ENCODE measurements around the gene SUPT20H.

Gene SUPT20H

DNA sequence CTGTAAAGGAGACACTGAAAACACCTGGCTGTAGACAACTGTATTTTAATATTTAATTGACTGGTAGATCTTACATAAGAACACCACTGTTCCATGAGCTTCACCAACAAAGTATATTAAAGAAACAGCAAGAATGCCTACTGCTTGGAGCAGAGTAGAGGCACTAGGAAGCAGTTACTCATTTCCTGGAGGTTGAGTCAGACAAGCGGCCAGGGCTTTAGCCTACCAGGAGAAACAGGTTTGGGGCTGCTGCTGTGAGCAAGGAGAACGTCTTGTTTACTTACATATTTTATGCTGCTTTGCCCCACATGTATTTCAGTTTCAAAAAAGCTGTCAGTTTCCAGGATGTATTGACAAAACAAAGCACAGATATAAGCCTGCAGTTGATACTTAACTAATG is 93.7 kb downstream of the SUPT20H start:
- H3K27me3 ChIP-seq (ENCODE audit: low read length), result no peaks in the 10 kb centered on the region
- no peaks in the 10 kb centered on the region for H3K79me2 ChIP-seq (ENCODE audit: insufficient read depth, low read length)
- no peak overlapping the region for H3K4me2 ChIP-seq (ENCODE audit: low read depth, low read length, poor library complexity, severe bottlenecking)
- no peak overlapping the region for H2AFZ ChIP-seq (ENCODE audit: low read depth, low read length, severe bottlenecking)
- peaks cover 50% of the 10 kb centered on the region for H3K36me3 ChIP-seq (ENCODE audit: low read length)
- H3K4me3 ChIP-seq (ENCODE audit: insufficient read depth, low read length, poor library complexity, severe bottlenecking), result no peak overlapping the region
- H3K9me3 ChIP-seq (ENCODE audit: insufficient read depth, low read length), result no peaks in the 10 kb centered on the region
- no peaks in the 10 kb centered on the region; the same call in 1 of the 2 replicates for H3F3A ChIP-seq (ENCODE audit: insufficient read depth)
- no peak overlapping the region for H3K9ac ChIP-seq (ENCODE audit: low read length)
- no peaks in the 10 kb centered on the region for H3K9me2 ChIP-seq (replicated peaks; ENCODE audit: insufficient read depth, low read length)
- TF ChIP-seq EZH2phosphoT487 (conservative IDR thresholded peaks at IDR 0.05; ENCODE audit: low read length), result no peak
- TF ChIP-seq, protein P1, sequence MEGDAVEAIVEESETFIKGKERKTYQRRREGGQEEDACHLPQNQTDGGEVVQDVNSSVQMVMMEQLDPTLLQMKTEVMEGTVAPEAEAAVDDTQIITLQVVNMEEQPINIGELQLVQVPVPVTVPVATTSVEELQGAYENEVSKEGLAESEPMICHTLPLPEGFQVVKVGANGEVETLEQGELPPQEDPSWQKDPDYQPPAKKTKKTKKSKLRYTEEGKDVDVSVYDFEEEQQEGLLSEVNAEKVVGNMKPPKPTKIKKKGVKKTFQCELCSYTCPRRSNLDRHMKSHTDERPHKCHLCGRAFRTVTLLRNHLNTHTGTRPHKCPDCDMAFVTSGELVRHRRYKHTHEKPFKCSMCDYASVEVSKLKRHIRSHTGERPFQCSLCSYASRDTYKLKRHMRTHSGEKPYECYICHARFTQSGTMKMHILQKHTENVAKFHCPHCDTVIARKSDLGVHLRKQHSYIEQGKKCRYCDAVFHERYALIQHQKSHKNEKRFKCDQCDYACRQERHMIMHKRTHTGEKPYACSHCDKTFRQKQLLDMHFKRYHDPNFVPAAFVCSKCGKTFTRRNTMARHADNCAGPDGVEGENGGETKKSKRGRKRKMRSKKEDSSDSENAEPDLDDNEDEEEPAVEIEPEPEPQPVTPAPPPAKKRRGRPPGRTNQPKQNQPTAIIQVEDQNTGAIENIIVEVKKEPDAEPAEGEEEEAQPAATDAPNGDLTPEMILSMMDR (IDR thresholded peaks at IDR 0.05; ENCODE audit: insufficient read depth, low read length, poor library complexity, severe bottlenecking), result no peak
- no peak overlapping the region for H3K27ac ChIP-seq (ENCODE audit: low read depth, low read length)
- H4K20me1 ChIP-seq (ENCODE audit: low read depth, low read length), result no peaks in the 10 kb centered on the region

DNA sequence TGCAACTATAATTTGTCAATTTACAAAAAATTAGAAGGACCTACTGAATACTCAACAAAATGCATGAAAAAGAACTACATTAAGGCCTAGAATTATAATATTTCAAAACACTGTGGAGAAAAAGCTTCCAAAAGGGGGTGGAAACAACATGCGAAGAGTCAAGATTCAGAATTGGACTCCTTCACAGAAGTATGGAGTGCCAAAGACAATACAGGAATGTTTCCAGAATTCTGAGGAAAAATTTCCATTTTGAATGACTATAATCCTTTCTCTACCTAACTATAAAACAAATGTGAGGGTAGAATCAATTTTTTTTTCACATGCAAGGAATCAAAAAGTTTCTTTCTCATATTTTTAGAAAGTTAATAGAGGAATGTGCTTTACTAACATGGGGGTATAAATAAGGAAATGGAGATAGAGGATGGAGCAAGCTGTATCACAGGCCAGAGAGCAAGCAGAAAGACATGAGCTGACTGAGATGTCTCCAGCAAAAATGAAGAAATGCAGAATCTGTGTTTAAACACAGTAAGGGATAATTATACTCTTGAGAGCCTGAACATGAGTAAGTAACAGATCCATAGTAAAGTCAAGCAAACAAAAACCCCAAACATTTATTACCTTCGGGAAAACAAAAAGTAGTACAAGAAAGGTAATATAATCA is 99.9 kb downstream of the SUPT20H start:
- no peaks in the 10 kb centered on the region for H3K27me3 ChIP-seq (ENCODE audit: low read length)
- H3K27ac ChIP-seq (ENCODE audit: low read depth, low read length), result no peak overlapping the region
- no peak overlapping the region for H3K9ac ChIP-seq (ENCODE audit: low read length)
- no peak overlapping the region for H3K4me2 ChIP-seq (ENCODE audit: low read depth, low read length, poor library complexity, severe bottlenecking)
- TF ChIP-seq, protein P1 (IDR thresholded peaks at IDR 0.05; ENCODE audit: insufficient read depth, low read length, poor library complexity, severe bottlenecking), result no peak
- no peak for TF ChIP-seq EZH2phosphoT487 (conservative IDR thresholded peaks at IDR 0.05; ENCODE audit: low read length)
- no peaks in the 10 kb centered on the region for H4K20me1 ChIP-seq (ENCODE audit: low read depth, low read length)
- no peak overlapping the region for H3K4me3 ChIP-seq (ENCODE audit: insufficient read depth, low read length, poor library complexity, severe bottlenecking)
- H3K79me2 ChIP-seq (ENCODE audit: insufficient read depth, low read length), result no peaks in the 10 kb centered on the region
- H2AFZ ChIP-seq (ENCODE audit: low read depth, low read length, severe bottlenecking), result no peak overlapping the region
- no peaks in the 10 kb centered on the region for H3K9me2 ChIP-seq (replicated peaks; ENCODE audit: insufficient read depth, low read length)
- H3F3A ChIP-seq (ENCODE audit: insufficient read depth), result no peaks in the 10 kb centered on the region
- H3K9me3 ChIP-seq (ENCODE audit: insufficient read depth, low read length), result no peaks in the 10 kb centered on the region
- H3K36me3 ChIP-seq (ENCODE audit: low read length), result peaks cover 32% of the 10 kb centered on the region
